H9 (cell line): ENCODE data around the gene HKDC1. TPM values are rescaled to one million over a fixed set of nuclear protein-coding genes. Genes with fewer than 3 reads are reported as not detected.
A peak's percentile ranks its signal among the peaks of the same experiment; 100 is the strongest.

Experiments
- DNase-seq: peaks from one replicate; pipeline ENCODE4 v3.0.0-alpha.2; 2017
- H2AFZ ChIP-seq: one replicate; pipeline ENCODE4 v1.6.1; 2013; ENCODE audit warnings: mild to moderate bottlenecking, low read length, control low read depth, moderate library complexity
- H2AK5ac ChIP-seq: 2 replicates; pipeline ENCODE4 v1.6.1; 2013; ENCODE audit warnings: low read length, control low read depth, mixed read lengths; ENCODE audit not compliant: insufficient read length
- H2BK120ac ChIP-seq: one replicate; pipeline ENCODE4 v1.6.1; 2013; ENCODE audit warnings: low read depth, mild to moderate bottlenecking, low read length, control low read depth, inconsistent platforms; ENCODE audit not compliant: poor library complexity, severe bottlenecking
- H2BK12ac ChIP-seq: 2 replicates; pipeline ENCODE4 v1.6.1; 2013; ENCODE audit warnings: low read length, control low read depth, mixed read lengths, low read depth; ENCODE audit not compliant: insufficient read length
- H2BK15ac ChIP-seq: 2 replicates; pipeline ENCODE4 v1.6.1; 2013; ENCODE audit warnings: low read depth, low read length, control low read depth
- H2BK20ac ChIP-seq: one replicate; pipeline ENCODE4 v1.6.1; 2013; ENCODE audit warnings: low read depth, mild to moderate bottlenecking, low read length, control low read depth, inconsistent platforms; ENCODE audit not compliant: poor library complexity, severe bottlenecking
- H2BK5ac ChIP-seq: 2 replicates; pipeline ENCODE4 v1.6.1; 2013; ENCODE audit warnings: low read length, control low read depth, mixed read lengths; ENCODE audit not compliant: insufficient read length
- H3K14ac ChIP-seq: 2 replicates; pipeline ENCODE4 v1.6.1; 2013; ENCODE audit warnings: low read length, control low read depth; ENCODE audit not compliant: insufficient read depth
- H3K18ac ChIP-seq: 2 replicates; pipeline ENCODE4 v1.6.1; 2013; ENCODE audit warnings: low read depth, mild to moderate bottlenecking, mixed read lengths, low read length, control low read depth; ENCODE audit not compliant: insufficient read length
- H3K23ac ChIP-seq: 2 replicates; pipeline ENCODE4 v1.6.1; 2013; ENCODE audit warnings: low read length, control low read depth, mixed read lengths, low read depth; ENCODE audit not compliant: insufficient read length
- H3K23me2 ChIP-seq: 2 replicates; pipeline ENCODE4 v1.6.1; 2013; ENCODE audit warnings: low read depth, mild to moderate bottlenecking, mixed read lengths, low read length, control low read depth; ENCODE audit not compliant: insufficient read length, poor library complexity, severe bottlenecking
- H3K27ac ChIP-seq: 2 replicates; pipeline ENCODE4 v1.5.1; 2013; ENCODE audit warnings: low read length, control low read depth, mixed read lengths, low read depth; ENCODE audit not compliant: insufficient read length
- H3K27me3 ChIP-seq: 2 replicates; pipeline ENCODE4 v1.6.1; 2013; ENCODE audit warnings: low read length, control low read depth, inconsistent platforms; ENCODE audit not compliant: insufficient read depth
- H3K4ac ChIP-seq: 2 replicates; pipeline ENCODE4 v1.6.1; 2013; ENCODE audit warnings: low read depth, mild to moderate bottlenecking, control low read depth, inconsistent platforms, low read length, moderate library complexity
- H3K4me1 ChIP-seq: 2 replicates; pipeline ENCODE4 v1.6.1; 2013; ENCODE audit warnings: low read length, control low read depth, inconsistent platforms; ENCODE audit not compliant: insufficient read depth
- H3K4me2 ChIP-seq: 2 replicates; pipeline ENCODE4 v1.6.1; 2013; ENCODE audit warnings: low read length, control low read depth, mixed read lengths; ENCODE audit not compliant: insufficient read length, insufficient read depth
- H3K56ac ChIP-seq: 2 replicates; pipeline ENCODE4 v1.6.1; 2013; ENCODE audit warnings: low read depth, mild to moderate bottlenecking, mixed read lengths, low read length, control low read depth; ENCODE audit not compliant: insufficient read length
- H3K79me1 ChIP-seq: 2 replicates; pipeline ENCODE4 v1.6.1; 2013; ENCODE audit warnings: low read depth, mild to moderate bottlenecking, moderate library complexity, low read length, control low read depth, inconsistent platforms; ENCODE audit not compliant: insufficient read depth, poor library complexity, severe bottlenecking
- H3K79me2 ChIP-seq: 2 replicates; pipeline ENCODE4 v1.6.1; 2013; ENCODE audit warnings: low read length, control low read depth, inconsistent platforms; ENCODE audit not compliant: insufficient read depth
- H3K9ac ChIP-seq: 2 replicates; pipeline ENCODE4 v1.6.1; 2013; ENCODE audit warnings: low read length, control low read depth, mixed read lengths; ENCODE audit not compliant: insufficient read length; ENCODE audit errors: extremely low read depth
- H3K9me3 ChIP-seq: one replicate; pipeline ENCODE4 v1.6.1; 2013; ENCODE audit warnings: low read depth, low read length, inconsistent platforms; ENCODE audit not compliant: control insufficient read depth
- H3T11ph ChIP-seq: one replicate; pipeline ENCODE4 v1.6.1; 2013; ENCODE audit warnings: mild to moderate bottlenecking, low read length, control low read depth, inconsistent platforms
- H4K20me1 ChIP-seq: one replicate; pipeline ENCODE4 v1.6.1; 2013; ENCODE audit not compliant: control insufficient read depth, insufficient read length, insufficient read depth
- H4K5ac ChIP-seq: 2 replicates; pipeline ENCODE4 v1.6.1; 2013; ENCODE audit warnings: low read depth, mild to moderate bottlenecking, mixed read lengths, low read length, control low read depth; ENCODE audit not compliant: insufficient read length
- H4K8ac ChIP-seq: replicated peaks from 2 replicates; pipeline ENCODE4 v1.6.1; 2013; ENCODE audit warnings: low read length, control low read depth, mixed read lengths, low read depth; ENCODE audit not compliant: insufficient read length
- H4K91ac ChIP-seq: 2 replicates; pipeline ENCODE4 v1.6.1; 2013; ENCODE audit warnings: low read depth, mild to moderate bottlenecking, moderate library complexity, mixed read lengths, low read length, control low read depth; ENCODE audit not compliant: insufficient read length
- H3K27ac Mint-ChIP-seq, 3 experiments: 2 replicates in 2 of 3; 3 replicates in 1 of 3; pipeline ENCODE4 v1.8.0; 2020 to 2021; ENCODE audit warnings: mixed read lengths in 3 of 3, mild to moderate bottlenecking in 1 of 3, moderate library complexity in 1 of 3
- H3K27me3 Mint-ChIP-seq: 2 replicates; pipeline ENCODE4 v1.8.0; 2021; ENCODE audit warnings: low read depth, mild to moderate bottlenecking, moderate library complexity, mixed read lengths
- H3K36me3 Mint-ChIP-seq, 3 experiments: 2 replicates in 2 of 3; 3 replicates in 1 of 3; pipeline ENCODE4 v1.8.0; 2020 to 2021; ENCODE audit warnings: low read depth in 3 of 3, mixed read lengths in 3 of 3; ENCODE audit not compliant: insufficient read depth in 1 of 3
- H3K4me1 Mint-ChIP-seq, 2 experiments: 2 replicates each; pipeline ENCODE4 v1.8.0; 2020; ENCODE audit warnings: mixed read lengths in 2 of 2
- H3K4me3 Mint-ChIP-seq, 2 experiments: 2 replicates in 1 of 2; 3 replicates in 1 of 2; pipeline ENCODE4 v1.8.0; 2020 to 2021; ENCODE audit warnings: mild to moderate bottlenecking in 2 of 2, mixed read lengths in 2 of 2, moderate library complexity in 1 of 2
- H3K9me3 Mint-ChIP-seq, 2 experiments: 2 replicates in 1 of 2; 3 replicates in 1 of 2; pipeline ENCODE4 v1.8.0; 2020; ENCODE audit warnings: mild to moderate bottlenecking in 2 of 2, mixed read lengths in 2 of 2, moderate library complexity in 1 of 2
- CTCF ChIP-seq: fragments of 200-600 bp; sonication (generic); conservative IDR thresholded peaks from 3 replicates; pipeline ENCODE4 v1.8.0; 2021; ENCODE audit warnings: antibody characterized with exemption, mild to moderate bottlenecking
- WGBS: extraction: QIAGEN DNeasy Blood & Tissue Kit; methylation state at CpG from one replicate; pipeline ENCODE4 v1.1.7; 2013; ENCODE audit warnings: missing lambda C conversion rate, low lambda C conversion rate, mixed read lengths; ENCODE audit not compliant: insufficient read length; ENCODE audit errors: extremely low coverage; 5-methylcytosine and 5-hydroxymethylcytosine counted together
- total RNA-seq: library from RNA; stranded (reverse); gene quantifications from 2 replicates; pipeline ENCODE4 v1.2.1, GENCODE V29; 2021

HKDC1 gene
- total RNA-seq, 1 experiment from 2014 or later, result not detected

GRCh38 chr10:69278446-69278963 is 58.4 kb downstream of the HKDC1 start, which contains the start of gene HK1:
Gene HK1, plus strand, starts transcription at chr10:69278496.
- Mint-ChIP-seq H3K27ac (peak within 1 kb of the TSS in 1 of 3 experiments; percentile 16; a peak in 3 of 7 replicates), H3K9me3 (no peaks in the 10 kb centered on the region), H3K27me3 (peaks cover 8% of the 10 kb centered on the region), H3K36me3 (no peaks in the 10 kb centered on the region), H3K4me3 (no peak within 1 kb of the TSS; a peak in 1 of 5 replicates), H3K4me1 (peaks cover 15 to 16% of the 10 kb centered on the region in 2 experiments)
- Histone ChIP-seq H3K27ac (no peak within 1 kb of the TSS), H3K27me3 (no peaks in the 10 kb centered on the region), H2AK5ac (no peak within 1 kb of the TSS), H3K79me1 (no peaks in the 10 kb centered on the region), H4K5ac (no peak within 1 kb of the TSS), H2BK120ac (no peak within 1 kb of the TSS), H4K91ac (no peak within 1 kb of the TSS), H4K20me1 (no peaks in the 10 kb centered on the region), H2BK15ac (no peak within 1 kb of the TSS), H3K18ac (no peak within 1 kb of the TSS), H3K79me2 (no peaks in the 10 kb centered on the region), H4K8ac (no peak within 1 kb of the TSS), H2BK5ac (no peak within 1 kb of the TSS), H2AFZ (peak within 1 kb of the TSS; percentile 51), H3K4me2 (no peak within 1 kb of the TSS), H3K9ac (no peak within 1 kb of the TSS), H3K56ac (no peak within 1 kb of the TSS), H3K23ac (no peak within 1 kb of the TSS), H3K4me1 (peaks cover 4% of the 10 kb centered on the region; the same call in 1 of the 2 replicates), H3K14ac (peak within 1 kb of the TSS; percentile 73), H3K23me2 (no peaks in the 10 kb centered on the region), H3K4ac (no peak within 1 kb of the TSS), H3T11ph (no peak within 1 kb of the TSS), H2BK20ac (no peak within 1 kb of the TSS), H3K9me3 (no peaks in the 10 kb centered on the region), H2BK12ac (no peak within 1 kb of the TSS)
- DNase-seq, result no peak
- WGBS, result no CpG with 5 or more reads among the region's 11 CpGs
- TF ChIP-seq CTCF, result no peak
